ENCODE data around the gene XAB2.

Gene XAB2

GRCh38 chr19:7633698-7634097 lies 4.4 kb upstream of the XAB2 start, which contains the start of gene PCP2:
TSS of gene PCP2 (minus strand) at chr19:7633719. CDS start at chr19:7633457, 262 bp downstream.
- no peak for DNase-seq

- no peak for DNase-seq
These were observed 3.2 kb upstream of the XAB2 start for GRCh38 chr19:7632340-7633203.

- DNase-seq: no peak
These were observed 2.2 kb upstream of the XAB2 start for GRCh38 chr19:7631577-7631976.

- no peak for DNase-seq
These were observed 595 bp downstream of the XAB2 start for GRCh38 chr19:7628589-7629311.

- no peak for DNase-seq
These were observed 2.2 kb downstream of the XAB2 start for GRCh38 chr19:7627166-7627565.

- no peak for DNase-seq
These were observed 3.5 kb downstream of the XAB2 start for GRCh38 chr19:7625763-7626372.

GRCh38 chr19:7624810-7625209 lies 4.5 kb downstream of the XAB2 start:
- no peak for DNase-seq

- no peak for DNase-seq
These were observed 5.4 kb downstream of the XAB2 start for GRCh38 chr19:7623725-7624603.

GRCh38 chr19:7622933-7623685 lies 6.2 kb downstream of the XAB2 start:
- no peak for DNase-seq

- DNase-seq: no peak
These were observed 8.6 kb downstream of the XAB2 start for GRCh38 chr19:7620442-7621412.

GRCh38 chr19:7619671-7620441 lies 9.5 kb downstream of the XAB2 start:
- no peak for DNase-seq

- peak in 3 of 56 donors; percentile 3 to 24 (median 13) for DNase-seq
These were observed 10.4 kb downstream of the XAB2 start for GRCh38 chr19:7618771-7619510.

- DNase-seq: peak in 3 of 56 donors; percentile 2 to 8 (median 5)
These were observed 11.0 kb downstream of the XAB2 start for GRCh38 chr19:7618348-7618747.

- no peak for DNase-seq
These were observed 11.6 kb downstream of the XAB2 start for GRCh38 chr19:7617735-7618134.

GRCh38 chr19:7617172-7617571 lies 12.2 kb downstream of the XAB2 start:
- DNase-seq: no peak

GRCh38 chr19:7614859-7615741 lies 14.2 kb downstream of the XAB2 start:
- no peak for DNase-seq

All from nucleus accumbens (tissue), 56 donors.